Fibroblast of mammary gland (primary cell): ENCODE measurements around the gene CACNA2D1.

ENCODE experiments used
- DNase-seq: peaks from one replicate; pipeline ENCODE4 v3.0.0-alpha.2; 2010; ENCODE audit warnings: low read depth
- H3K4me3 ChIP-seq: 2 replicates; pipeline ENCODE4 v1.5.1; 2011; ENCODE audit warnings: low read depth, mild to moderate bottlenecking, low read length, moderate library complexity; ENCODE audit not compliant: control insufficient read depth
- CTCF ChIP-seq: conservative IDR thresholded peaks from 2 replicates; pipeline ENCODE4 v1.5.1; 2011; ENCODE audit warnings: low read depth, low read length, inconsistent platforms; ENCODE audit not compliant: control insufficient read depth, insufficient read depth

CACNA2D1 gene

GRCh38 chr7:82078807-82079206 lies 364.8 kb downstream of the CACNA2D1 start:
- TF ChIP-seq CTCF, result no peak
- no peak for DNase-seq
- H3K4me3 ChIP-seq, result no peak overlapping the region

GRCh38 chr7:82071468-82071867 lies 372.1 kb downstream of the CACNA2D1 start:
- TF ChIP-seq CTCF, result no peak
- DNase-seq, result no peak
- no peak overlapping the region for H3K4me3 ChIP-seq

GRCh38 chr7:82067628-82068264 lies 375.8 kb downstream of the CACNA2D1 start:
- H3K4me3 ChIP-seq, result no peak overlapping the region
- no peak for TF ChIP-seq CTCF
- DNase-seq, result no peak

GRCh38 chr7:82057476-82057875 lies 386.1 kb downstream of the CACNA2D1 start:
- TF ChIP-seq CTCF, result no peak
- no peak overlapping the region for H3K4me3 ChIP-seq
- no peak for DNase-seq

- peak; percentile 52 for DNase-seq
- TF ChIP-seq CTCF, result no peak
- H3K4me3 ChIP-seq, result no peak overlapping the region
Observed at GRCh38 chr7:82056282-82056681, 387.3 kb downstream of the CACNA2D1 start.

GRCh38 chr7:82054544-82054943 lies 389.0 kb downstream of the CACNA2D1 start:
- H3K4me3 ChIP-seq, result no peak overlapping the region
- DNase-seq, result no peak
- no peak for TF ChIP-seq CTCF
